Neural cell (in vitro differentiated cells): ENCODE measurements around the gene CXXC4. TPM values are rescaled to one million over a fixed set of nuclear protein-coding genes. Genes with fewer than 3 reads are reported as not detected.

Experiments
- H2AFZ ChIP-seq: fragments of 200-600, 300-800 bp; sonication (generic), shearing (Covaris generic); 2 replicates; pipeline ENCODE4 v1.6.0; 2014; ENCODE audit warnings: low read depth, mild to moderate bottlenecking, antibody characterized with exemption, low read length, moderate library complexity
- H3F3A ChIP-seq: fragments of 200-600 bp; shearing (Covaris generic); 2 replicates; pipeline ENCODE4 v1.6.1; 2016; ENCODE audit warnings: mild to moderate bottlenecking, moderate library complexity, mixed read lengths, antibody characterized with exemption, low read length; ENCODE audit not compliant: insufficient read depth, poor library complexity, severe bottlenecking
- H3K27ac ChIP-seq: fragments of 200-600, 300-800 bp; sonication (generic), shearing (Covaris generic); 2 replicates; pipeline ENCODE4 v1.5.1; 2014; ENCODE audit warnings: mild to moderate bottlenecking, low read length, moderate library complexity
- H3K27me3 ChIP-seq: fragments of 300-800, 200-600 bp; sonication (generic), shearing (Covaris generic); 2 replicates; pipeline ENCODE4 v1.6.0; 2014; ENCODE audit warnings: mild to moderate bottlenecking, low read depth, low read length, moderate library complexity; ENCODE audit not compliant: insufficient read depth
- H3K36me3 ChIP-seq: fragments of 300-800, 200-600 bp; sonication (generic), shearing (Covaris generic); 2 replicates; pipeline ENCODE4 v1.5.1; 2014; ENCODE audit warnings: mild to moderate bottlenecking, antibody characterized with exemption, low read length, moderate library complexity; ENCODE audit not compliant: insufficient read depth
- H3K4me2 ChIP-seq: fragments of 300-800, 200-600 bp; sonication (generic), shearing (Covaris generic); 2 replicates; pipeline ENCODE4 v1.6.0; 2014; ENCODE audit warnings: mild to moderate bottlenecking, low read length
- H3K4me3 ChIP-seq: fragments of 300-800, 200-600 bp; sonication (generic), shearing (Covaris generic); 2 replicates; pipeline ENCODE4 v1.5.1; 2014; ENCODE audit warnings: mild to moderate bottlenecking, low read length, moderate library complexity
- H3K79me2 ChIP-seq: fragments of 200-600 bp; shearing (Covaris generic); replicated peaks from 2 replicates; pipeline ENCODE4 v1.6.0; 2014; ENCODE audit warnings: mild to moderate bottlenecking, low read length, moderate library complexity; ENCODE audit not compliant: insufficient read depth
- H3K9ac ChIP-seq: fragments of 300-800, 200-600 bp; sonication (generic), shearing (Covaris generic); 2 replicates; pipeline ENCODE4 v1.6.1; 2016; ENCODE audit warnings: mild to moderate bottlenecking, low read length, mixed read lengths
- H3K9me2 ChIP-seq: fragments of 200-600 bp; shearing (Covaris generic); 2 replicates; pipeline ENCODE4 v1.6.1; 2016; ENCODE audit warnings: mild to moderate bottlenecking, low read length, mixed read lengths; ENCODE audit not compliant: insufficient read depth
- H3K9me3 ChIP-seq: fragments of 200-600, 300-800 bp; sonication (generic), shearing (Covaris generic); 2 replicates; pipeline ENCODE4 v1.6.1; 2016; ENCODE audit warnings: mild to moderate bottlenecking, mixed run types, low read length, moderate library complexity, mixed read lengths
- H4K20me1 ChIP-seq: fragments of 200-600 bp; shearing (Covaris generic); 2 replicates; pipeline ENCODE4 v1.6.1; 2016; ENCODE audit warnings: mild to moderate bottlenecking, mixed run types; ENCODE audit not compliant: insufficient read depth
- CTCF ChIP-seq: fragments of 450-650 bp; IDR thresholded peaks from 2 replicates; pipeline ENCODE4 v1.5.1; 2014; ENCODE audit warnings: antibody characterized with exemption, mild to moderate bottlenecking, moderate library complexity; ENCODE audit not compliant: poor library complexity, severe bottlenecking
- EP300 ChIP-seq: fragments of 450-650 bp; conservative IDR thresholded peaks from 2 replicates; pipeline ENCODE4 v1.6.1; 2014; ENCODE audit warnings: antibody characterized with exemption, mild to moderate bottlenecking, moderate library complexity; ENCODE audit not compliant: poor library complexity, severe bottlenecking
- EZH2 ChIP-seq: fragments of 200-600, 300-800 bp; shearing (Covaris generic), sonication (generic); IDR thresholded peaks from 2 replicates; pipeline ENCODE4 v1.6.1; 2014; ENCODE audit warnings: antibody characterized with exemption, low read length, borderline replicate concordance, mild to moderate bottlenecking; ENCODE audit not compliant: insufficient read depth, poor library complexity, severe bottlenecking
- MXI1 ChIP-seq: fragments of 450-650 bp; conservative IDR thresholded peaks from 2 replicates; pipeline ENCODE4 v1.6.1; 2014; ENCODE audit warnings: antibody characterized with exemption, mild to moderate bottlenecking; ENCODE audit not compliant: poor library complexity, severe bottlenecking
- RAD21 ChIP-seq: fragments of 450-650 bp; conservative IDR thresholded peaks from 2 replicates; pipeline ENCODE4 v1.6.1; 2014; ENCODE audit warnings: antibody characterized with exemption, mild to moderate bottlenecking, moderate library complexity
- REST ChIP-seq: IDR thresholded peaks from 2 replicates; pipeline ENCODE4 v1.6.1; 2012; ENCODE audit warnings: borderline replicate concordance
- SMC3 ChIP-seq: fragments of 450-650 bp; conservative IDR thresholded peaks from 2 replicates; pipeline ENCODE4 v1.6.1; 2014; ENCODE audit warnings: antibody characterized with exemption, mild to moderate bottlenecking, moderate library complexity; ENCODE audit not compliant: poor library complexity
- TAF1 ChIP-seq: IDR thresholded peaks from 2 replicates; pipeline ENCODE4 v1.6.1; 2012; ENCODE audit warnings: low read depth
- polyA plus RNA-seq: library from polyadenylated mRNA; depleted of rRNA; stranded (reverse); fragments of >200 nt; gene quantifications from 2 replicates; pipeline ENCODE4 v1.2.3, GENCODE V29; 2014

The CXXC4 gene
- polyA plus RNA-seq, 1 donor from 2014 or later: 127 TPM

GRCh38 chr4:104436542-104436941 is 58.2 kb downstream of the CXXC4 start:
- H3K27ac ChIP-seq: peak overlapping the region; percentile 2
- no peak overlapping the region for H3K4me3 ChIP-seq
- no peak overlapping the region for H2AFZ ChIP-seq
- no peaks in the 10 kb centered on the region for H3K27me3 ChIP-seq
- H3K9me3 ChIP-seq: no peaks in the 10 kb centered on the region
- no peaks in the 10 kb centered on the region for H3K9me2 ChIP-seq
- no peak for TF ChIP-seq REST
- peak; percentile 68 for TF ChIP-seq EP300
- TF ChIP-seq TAF1: no peak
- TF ChIP-seq CTCF: no peak
- no peak for TF ChIP-seq MXI1
- no peaks in the 10 kb centered on the region for H3K79me2 ChIP-seq
- H3K4me2 ChIP-seq: no peak overlapping the region
- H3K36me3 ChIP-seq: no peaks in the 10 kb centered on the region
- H4K20me1 ChIP-seq: no peaks in the 10 kb centered on the region
- H3K9ac ChIP-seq: no peak overlapping the region
- no peaks in the 10 kb centered on the region for H3F3A ChIP-seq

GRCh38 chr4:104429150-104429741 is 65.4 kb downstream of the CXXC4 start:
- Histone ChIP-seq H3K4me3 (no peak overlapping the region), H3K27me3 (no peaks in the 10 kb centered on the region), H3K4me2 (no peak overlapping the region), H2AFZ (no peak overlapping the region), H3K9me3 (no peaks in the 10 kb centered on the region), H3K9me2 (no peaks in the 10 kb centered on the region), H3K27ac (no peak overlapping the region), H3K79me2 (no peaks in the 10 kb centered on the region), H3K9ac (no peak overlapping the region), H3F3A (peaks cover under 1% of the 10 kb centered on the region), H3K36me3 (no peaks in the 10 kb centered on the region), H4K20me1 (no peaks in the 10 kb centered on the region)
- TF ChIP-seq RAD21: no peak
- no peak for TF ChIP-seq EP300

GRCh38 chr4:104425948-104426347 is 68.7 kb downstream of the CXXC4 start:
- H3K9me3 ChIP-seq: no peaks in the 10 kb centered on the region
- no peaks in the 10 kb centered on the region for H3K9me2 ChIP-seq
- peak overlapping the region; percentile 61 for H3K4me3 ChIP-seq
- no peaks in the 10 kb centered on the region for H3K79me2 ChIP-seq
- H3K9ac ChIP-seq: peak overlapping the region; percentile 75
- peaks cover 11% of the 10 kb centered on the region for H3F3A ChIP-seq
- TF ChIP-seq SMC3: no peak
- no peak for TF ChIP-seq EP300
- TF ChIP-seq EZH2: no peak
- no peaks in the 10 kb centered on the region for H3K36me3 ChIP-seq
- H3K27ac ChIP-seq: peak overlapping the region; percentile 97
- H3K4me2 ChIP-seq: no peak overlapping the region
- H2AFZ ChIP-seq: no peak overlapping the region
- no peaks in the 10 kb centered on the region for H4K20me1 ChIP-seq
- no peaks in the 10 kb centered on the region for H3K27me3 ChIP-seq
